Esophagus mucosa (tissue), 1 donor: ENCODE measurements around the gene METAP1. TPM values are rescaled to one million over a fixed set of nuclear protein-coding genes. Genes with fewer than 3 reads are reported as not detected.
"Not testable (repeated sequence)": the region's sequence is repeated elsewhere in the genome, so short reads cannot be mapped to it uniquely, and the experiment has no call there.

Experiments used
- ATAC-seq: fragments of 200-7000 bp; cut with Tn5 transposase; one replicate; pipeline ENCODE4 v1.9.1; 2020
- total RNA-seq: library from RNA; stranded (reverse); gene quantifications from one replicate; pipeline ENCODE4 v1.2.4, GENCODE V29; 2023
- donor health status: DM: yes; HTN: yes; CAD: no.

METAP1 gene
- total RNA-seq, 1 donor from 2014 or later, result 75.4 TPM

- no peak for ATAC-seq
Measured at GRCh38 chr4:98998551-98998950, 3.0 kb downstream of the METAP1 start.

- ATAC-seq, result peak; percentile 60
Measured at GRCh38 chr4:99002279-99002678, 6.8 kb downstream of the METAP1 start.

GRCh38 chr4:99008051-99008450 lies 12.5 kb downstream of the METAP1 start:
- peak; percentile 82 for ATAC-seq

DNA sequence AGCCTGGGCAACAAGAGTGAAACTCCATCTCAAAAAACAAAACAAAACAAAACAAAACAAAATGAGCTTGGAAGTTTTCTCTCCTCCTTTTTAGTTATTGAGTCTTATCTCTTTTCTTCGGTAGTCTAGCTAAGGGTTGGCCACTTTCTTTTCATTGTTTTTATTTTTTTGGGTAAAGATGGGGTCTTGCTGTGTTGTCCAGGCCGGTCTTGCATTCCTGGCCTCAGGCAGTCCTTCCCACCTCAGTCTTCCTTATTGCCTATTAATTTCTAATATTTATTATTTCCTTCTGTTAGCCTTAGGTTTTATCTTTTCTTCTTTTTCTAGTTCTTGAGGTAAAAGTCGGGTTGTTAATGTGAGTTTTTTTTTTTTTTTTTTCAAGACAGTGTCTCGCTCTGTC lies 16.4 kb downstream of the METAP1 start:
- ATAC-seq, result no peak

- peak; percentile 42 for ATAC-seq
Measured at GRCh38 chr4:99013402-99013843, 17.9 kb downstream of the METAP1 start.

GRCh38 chr4:99013884-99014523 lies 18.5 kb downstream of the METAP1 start:
- ATAC-seq, result peak; percentile 46

DNA sequence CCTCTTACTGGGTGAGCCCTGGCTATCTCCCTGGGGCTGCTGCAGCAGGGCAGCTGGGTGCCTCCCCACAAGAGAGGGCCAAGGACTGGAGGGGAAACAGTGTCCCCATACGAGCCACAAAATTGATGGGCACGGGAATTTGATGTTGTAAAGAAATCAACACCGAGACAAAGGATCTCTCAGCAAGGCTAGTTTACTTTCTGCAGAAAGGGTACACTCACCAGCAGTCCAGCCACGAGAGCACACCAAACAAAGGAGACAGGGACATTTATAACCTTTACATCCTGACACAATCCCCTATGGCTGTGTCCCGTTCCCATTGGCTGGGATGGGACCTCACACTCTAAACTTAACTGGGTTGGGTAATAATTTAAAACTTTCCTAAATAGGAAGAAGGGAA lies 25.9 kb downstream of the METAP1 start:
- no peak for ATAC-seq

DNA sequence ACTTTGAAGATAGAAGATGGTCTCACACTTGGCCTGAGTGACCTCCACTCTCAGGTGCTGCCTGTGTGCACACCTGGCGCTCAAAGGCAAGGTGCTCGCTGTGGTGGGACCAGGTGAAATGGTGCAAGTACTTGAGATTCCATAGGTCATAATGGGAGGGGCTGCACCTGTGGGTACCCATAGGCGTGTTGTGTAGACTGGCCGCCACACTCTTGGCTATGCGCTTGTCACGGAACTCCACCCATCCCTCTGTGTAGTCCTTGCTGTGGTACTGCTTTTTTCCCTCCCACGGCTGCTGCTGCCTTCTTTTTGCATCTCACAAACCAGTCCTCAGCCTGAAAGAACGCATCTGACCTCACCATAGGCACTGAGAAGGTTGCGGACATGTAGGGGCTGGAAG lies 27.0 kb downstream of the METAP1 start:
- ATAC-seq, result no peak

GRCh38 chr4:99023800-99024251 lies 28.3 kb downstream of the METAP1 start:
- not testable (repeated sequence) for ATAC-seq

- peak; percentile 76 for ATAC-seq
Measured at GRCh38 chr4:99024481-99025275, 29.2 kb downstream of the METAP1 start.

DNA sequence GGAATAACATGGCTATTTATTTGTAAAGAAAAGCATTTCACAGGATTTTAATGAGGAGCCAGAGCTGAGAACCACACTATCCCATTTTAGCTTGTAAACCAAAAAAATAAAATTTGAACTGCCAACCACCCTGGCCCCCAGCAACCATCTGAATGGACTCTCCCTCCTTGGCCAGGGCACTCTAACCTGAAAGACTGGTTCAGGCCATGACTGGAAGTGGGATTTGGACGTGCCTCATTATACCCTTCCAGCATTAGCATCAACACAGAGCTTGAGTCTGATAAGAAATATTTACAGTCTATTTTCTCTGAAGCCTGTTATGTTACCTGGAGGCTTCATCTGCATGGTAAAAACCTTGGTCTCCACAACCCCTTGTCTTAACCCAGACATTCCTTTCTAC lies 30.0 kb downstream of the METAP1 start:
- ATAC-seq, result peak; percentile 87

- no peak for ATAC-seq
Measured at GRCh38 chr4:99027304-99027703, 31.8 kb downstream of the METAP1 start.

GRCh38 chr4:99028187-99028586 lies 32.7 kb downstream of the METAP1 start:
- no peak for ATAC-seq

- ATAC-seq, result no peak
Measured at GRCh38 chr4:99029018-99029735, 33.7 kb downstream of the METAP1 start.

DNA sequence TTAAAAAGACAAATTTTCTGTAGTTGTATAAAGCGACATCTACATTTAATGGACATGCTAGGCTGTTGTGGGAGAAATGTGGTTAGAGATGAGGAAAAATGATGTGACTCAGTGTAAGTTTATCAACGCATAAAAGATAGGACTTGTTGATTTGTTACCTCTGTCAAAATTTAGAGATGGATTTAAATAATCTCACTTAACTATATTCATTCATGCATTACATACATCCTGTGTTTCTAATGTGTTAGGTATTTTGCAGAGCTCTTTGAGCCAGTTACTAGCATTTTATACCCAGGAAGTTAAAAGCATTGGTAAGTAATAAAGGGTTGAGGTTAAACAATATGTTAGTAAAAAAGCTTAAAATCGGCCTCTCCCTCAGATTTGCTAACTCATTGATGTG lies 34.3 kb downstream of the METAP1 start:
- no peak for ATAC-seq

- no peak for ATAC-seq
Measured at GRCh38 chr4:99033956-99034355, 38.4 kb downstream of the METAP1 start.

- ATAC-seq, result no peak
Measured at GRCh38 chr4:99038213-99038612, 42.7 kb downstream of the METAP1 start.

- no peak for ATAC-seq
Measured at GRCh38 chr4:99043346-99043745, 47.8 kb downstream of the METAP1 start.

DNA sequence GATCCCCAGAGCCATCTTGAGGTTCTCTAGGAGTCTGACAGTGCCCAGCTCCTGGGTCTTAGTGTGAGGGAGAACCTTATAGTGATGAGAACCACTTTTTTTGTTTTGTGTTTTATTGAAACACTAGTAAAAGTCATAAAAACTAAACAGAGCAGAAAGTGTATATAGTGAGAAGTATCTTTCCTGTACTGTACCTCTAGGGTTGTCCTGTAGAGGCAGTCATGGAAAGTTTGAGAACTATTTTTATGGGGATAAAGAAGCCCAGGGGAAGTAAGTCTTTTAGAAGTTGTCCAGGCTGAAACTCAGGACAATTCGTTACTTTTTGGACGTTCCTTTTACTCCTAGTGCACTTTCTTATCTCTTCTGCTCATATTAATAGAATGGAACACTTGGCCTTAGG lies 52.2 kb downstream of the METAP1 start:
- ATAC-seq, result peak; percentile 17

- no peak for ATAC-seq
Measured at GRCh38 chr4:99052902-99053301, 57.4 kb downstream of the METAP1 start.

GRCh38 chr4:99054428-99054994 lies 59.0 kb downstream of the METAP1 start:
- ATAC-seq, result no peak

DNA sequence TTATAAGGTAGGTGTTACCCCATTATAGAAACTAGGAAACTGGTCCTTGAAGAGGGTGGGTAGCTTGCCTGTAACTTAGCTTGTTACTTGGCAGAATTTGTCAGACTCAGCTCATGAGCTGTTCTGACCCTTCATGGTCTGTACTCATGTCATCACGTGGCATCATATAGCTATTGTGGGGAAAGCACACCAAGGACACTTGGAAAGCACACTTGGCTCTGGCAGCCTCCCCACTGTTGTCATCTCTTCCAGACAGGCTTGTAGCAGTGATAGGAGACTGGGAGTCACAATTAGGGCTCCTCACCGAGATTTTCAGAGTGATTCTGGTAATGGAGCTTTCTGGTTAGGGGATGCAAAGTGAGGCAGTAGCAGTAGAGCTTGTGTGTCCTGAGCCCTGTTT lies 62.7 kb downstream of the METAP1 start:
- no peak for ATAC-seq

DNA sequence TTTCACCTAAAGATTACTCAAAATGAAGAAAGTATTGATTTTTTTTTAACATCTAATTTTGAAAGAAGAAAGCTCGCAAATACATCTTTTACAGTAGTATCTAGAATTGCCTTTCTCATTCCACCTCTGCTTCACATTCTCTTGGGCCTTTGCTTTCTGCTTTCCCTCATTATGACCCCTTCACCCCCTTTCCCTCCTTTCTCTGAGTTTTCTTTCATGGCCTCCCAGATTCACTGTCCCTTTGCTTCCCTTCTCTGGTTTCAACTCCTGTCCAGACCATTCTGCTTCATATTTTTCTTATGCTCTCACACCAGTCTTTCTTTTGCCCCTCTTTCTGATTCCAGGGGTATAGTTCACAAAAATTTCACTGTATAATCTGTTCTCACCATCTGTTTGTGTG lies 64.0 kb downstream of the METAP1 start:
- no peak for ATAC-seq
